NCI-H524 treated with DMSO at 0.1 percent for 48 hours (cell line): ENCODE data around the gene NFU1.
"Not testable (repeated sequence)": the region's sequence is repeated elsewhere in the genome, so short reads cannot be mapped to it uniquely, and the experiment has no call there.

Source experiments
- DNase-seq: peaks from one replicate; lab custom pipeline; 2025; lab: John Stamatoyannopoulos, UW

Gene NFU1

GRCh38 chr2:69387770-69388481 lies 49.3 kb downstream of the NFU1 start:
- DNase-seq = no peak

- peak; percentile 46 for DNase-seq
Observed at GRCh38 chr2:69386789-69387734, 50.2 kb downstream of the NFU1 start, which contains the start of gene GFPT1. Gene GFPT1 (minus strand): TSS chr2:69387227. CDS start chr2:69387071, 156 bp downstream.

- no peak for DNase-seq
Observed at GRCh38 chr2:69386360-69386759, 50.9 kb downstream of the NFU1 start.

DNA sequence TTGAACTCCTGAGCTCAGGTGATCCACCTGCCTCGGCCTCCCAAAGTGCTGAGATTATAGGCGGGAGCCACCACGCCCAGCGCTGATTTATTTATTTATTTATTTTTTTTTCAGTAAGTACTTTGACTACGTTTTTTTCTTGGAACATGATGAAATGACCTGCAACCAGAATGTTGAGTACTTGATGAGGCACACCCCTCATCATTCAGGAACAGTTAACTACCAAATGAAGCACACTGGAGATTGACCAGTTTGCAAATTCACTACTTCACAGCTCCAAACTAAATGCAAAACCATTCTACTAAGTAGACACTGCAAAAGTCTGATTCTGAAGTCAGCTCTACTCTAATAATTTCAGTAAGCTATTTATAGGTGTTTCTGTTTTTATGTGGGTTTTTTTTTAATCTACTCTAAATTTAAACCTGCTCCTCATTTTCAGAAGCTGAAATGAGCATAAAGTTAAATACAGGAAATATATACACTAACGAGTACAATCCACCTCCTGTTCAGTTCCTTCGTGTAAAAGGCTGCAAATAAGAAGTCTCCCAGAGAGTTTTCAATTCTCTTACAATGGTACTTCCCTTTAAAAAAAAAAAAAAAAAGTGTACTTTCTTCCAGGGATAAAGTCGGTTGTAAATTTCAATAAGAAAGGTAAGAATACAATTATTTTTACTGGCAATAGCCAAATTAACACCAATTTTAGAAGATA lies 51.6 kb downstream of the NFU1 start:
- DNase-seq = no peak

GRCh38 chr2:69384618-69385081 lies 52.6 kb downstream of the NFU1 start:
- DNase-seq = no peak

DNA sequence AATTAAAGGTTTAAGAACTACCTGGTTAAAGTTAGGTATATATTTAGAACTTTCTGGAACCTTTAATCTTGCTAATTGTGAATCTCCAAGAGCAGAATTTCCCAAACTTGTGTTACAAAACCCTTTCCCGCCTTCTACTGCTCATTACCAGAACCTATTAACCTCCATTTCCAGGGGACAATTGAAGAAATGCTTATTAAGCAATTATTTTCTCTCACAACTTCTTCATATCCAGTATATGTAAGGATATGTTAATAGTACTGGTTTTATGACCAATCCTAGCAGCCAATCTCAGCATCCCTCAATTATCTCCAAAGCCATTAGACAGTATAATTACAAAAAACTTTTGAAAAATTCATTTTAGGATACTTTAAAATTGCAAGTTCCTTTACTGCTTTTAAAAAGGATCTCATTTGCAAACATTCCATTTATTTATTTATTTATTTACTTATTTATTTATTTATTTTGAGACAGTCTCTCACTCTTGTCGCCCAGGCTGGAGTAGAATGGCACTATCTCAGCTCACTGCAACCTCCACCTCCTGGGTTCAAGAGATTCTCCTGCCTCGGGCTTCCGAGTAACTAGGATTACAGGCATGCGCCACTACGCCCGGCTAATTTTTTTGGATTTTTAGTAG lies 53.9 kb downstream of the NFU1 start:
- no peak for DNase-seq

GRCh38 chr2:69382547-69382946 lies 54.7 kb downstream of the NFU1 start:
- DNase-seq = no peak

- DNase-seq = no peak
Observed at GRCh38 chr2:69381337-69381737, 55.9 kb downstream of the NFU1 start.

DNA sequence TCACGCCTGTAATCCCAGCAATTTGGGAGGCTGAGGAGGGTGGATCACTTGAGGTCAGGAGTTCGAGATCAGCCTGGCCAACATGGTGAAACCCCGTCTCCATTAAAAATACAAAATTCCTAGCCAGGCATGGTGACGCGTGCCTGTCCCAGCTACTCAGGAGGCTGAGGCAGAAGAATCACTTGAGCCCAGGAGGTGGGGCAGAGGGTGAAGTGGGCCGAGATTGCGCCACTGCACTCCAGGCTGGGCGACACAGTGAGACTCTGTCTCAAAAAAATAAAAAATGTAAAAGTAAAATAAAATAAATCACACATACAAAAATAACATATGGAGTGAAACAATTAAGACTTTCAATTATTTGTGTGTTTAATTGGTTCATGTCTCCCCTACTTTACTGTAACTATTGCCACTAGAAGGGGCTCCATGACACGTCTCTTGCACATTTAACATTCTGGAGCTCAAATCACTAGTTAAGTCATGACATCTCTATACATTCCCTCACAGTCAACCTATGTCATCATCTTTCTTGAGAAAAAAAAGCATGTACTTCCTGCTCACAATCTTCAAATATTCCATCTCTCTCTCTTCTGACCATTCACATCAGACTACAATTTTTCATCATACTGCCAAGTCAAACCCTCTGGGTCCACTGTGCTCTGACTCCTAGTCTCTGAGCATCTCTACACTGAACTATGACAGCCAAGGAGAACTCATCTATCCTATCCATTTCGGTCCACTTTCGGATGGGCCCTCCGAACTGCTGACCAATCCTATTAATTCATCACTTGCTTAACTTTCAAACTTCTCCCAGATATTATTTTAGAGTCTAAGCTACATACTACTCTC lies 56.9 kb downstream of the NFU1 start:
- DNase-seq = no peak

DNA sequence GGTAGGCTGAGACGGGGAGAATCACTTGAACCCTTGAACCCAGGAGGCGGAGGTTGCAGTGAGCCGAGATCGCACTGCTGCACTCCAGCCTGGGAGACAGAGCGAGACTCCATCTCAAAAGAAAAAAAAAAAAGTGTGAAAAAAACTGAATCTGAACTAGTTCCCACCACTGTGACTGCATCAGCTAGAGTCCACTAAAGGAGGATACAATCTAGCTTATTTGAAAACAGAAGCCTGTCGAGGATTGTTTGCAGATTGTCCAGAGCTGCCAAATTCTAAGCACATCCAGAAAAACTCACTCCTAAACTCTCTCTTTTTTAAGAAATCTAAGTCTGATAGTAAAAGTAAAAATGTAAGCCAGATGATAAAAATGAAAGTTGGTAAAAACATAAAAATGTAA lies 60.8 kb downstream of the NFU1 start:
- DNase-seq = no peak

GRCh38 chr2:69375494-69376353 lies 61.5 kb downstream of the NFU1 start:
- DNase-seq = no peak

DNA sequence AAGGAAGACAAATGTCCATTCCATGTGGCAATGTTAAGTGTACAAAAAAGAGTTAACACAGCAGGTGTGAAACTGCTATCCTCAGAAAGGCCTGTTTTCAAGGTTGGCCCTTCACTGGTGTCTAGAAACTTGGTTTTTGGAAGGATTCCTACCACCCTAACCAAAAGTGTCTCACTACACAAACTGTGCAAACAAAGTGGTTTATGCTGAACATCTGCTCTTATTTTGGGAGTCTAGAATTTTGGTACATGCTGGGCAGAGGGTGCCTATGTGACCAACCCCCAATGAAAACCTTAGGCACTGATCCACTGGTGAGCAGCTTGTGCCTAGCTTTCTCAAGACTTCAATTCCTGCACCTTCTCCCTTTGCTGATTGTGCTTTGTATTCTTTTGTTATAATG lies 64.5 kb downstream of the NFU1 start:
- no peak for DNase-seq

- no peak for DNase-seq
Observed at GRCh38 chr2:69369802-69370201, 67.4 kb downstream of the NFU1 start.

DNA sequence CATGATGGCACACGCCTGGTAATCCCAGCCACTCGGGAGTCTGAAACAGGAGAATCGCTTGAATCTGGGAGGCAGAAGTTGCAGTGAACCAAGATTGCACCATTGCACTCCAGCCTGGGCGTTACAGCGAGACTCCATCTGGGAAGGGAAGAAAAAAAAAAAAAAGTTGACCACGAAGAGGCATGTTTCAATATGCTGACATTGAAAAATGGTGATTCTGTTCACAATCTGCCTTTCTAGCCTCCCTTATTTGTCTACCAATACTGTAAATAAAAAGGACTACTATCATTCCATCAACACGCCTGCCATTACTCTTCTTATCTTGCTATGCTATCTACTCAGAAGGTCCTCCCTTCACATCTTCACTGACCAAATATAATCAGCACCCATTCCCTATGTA lies 68.6 kb downstream of the NFU1 start:
- DNase-seq = no peak

GRCh38 chr2:69359371-69359770 lies 77.9 kb downstream of the NFU1 start:
- DNase-seq = no peak

- no peak for DNase-seq
Observed at GRCh38 chr2:69358914-69359313, 78.3 kb downstream of the NFU1 start.

DNA sequence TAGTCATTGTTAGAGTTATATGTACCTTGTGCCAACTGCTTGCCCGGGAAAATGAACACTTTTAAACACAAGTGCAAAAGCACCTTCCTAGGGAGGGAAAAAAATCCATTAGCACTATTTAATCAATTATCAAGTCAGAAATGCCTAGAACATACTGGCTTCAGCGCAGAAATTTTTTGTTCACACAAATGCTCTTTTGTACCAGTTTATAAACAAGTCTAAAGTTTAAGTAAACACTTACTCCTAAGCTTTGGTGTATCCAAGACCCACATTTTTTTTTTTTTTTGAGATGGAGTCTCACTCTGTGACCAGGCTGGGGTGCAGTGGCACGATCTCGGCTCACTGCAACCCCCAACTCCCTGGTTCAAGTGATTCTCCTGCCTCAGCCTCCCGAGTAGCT lies 80.8 kb downstream of the NFU1 start:
- no peak for DNase-seq

DNA sequence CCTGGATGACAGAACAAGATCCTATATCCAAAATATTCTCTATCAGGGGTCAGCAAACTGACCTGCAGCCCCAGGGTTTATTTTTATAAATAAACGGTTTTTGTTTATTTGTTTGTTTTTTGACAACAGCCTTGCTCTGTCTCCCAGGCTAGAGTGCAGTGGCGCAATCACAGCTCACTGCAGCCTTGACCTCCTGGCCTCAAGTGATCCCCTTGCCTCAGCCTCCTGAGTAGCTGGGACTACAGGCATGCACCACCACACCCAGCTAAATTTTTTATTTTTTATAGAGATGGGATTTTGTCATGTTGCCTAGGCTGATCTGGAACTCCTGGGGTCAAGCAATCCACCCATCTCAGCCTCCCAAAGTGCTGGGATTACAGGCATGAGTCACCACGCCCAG lies 82.3 kb downstream of the NFU1 start:
- DNase-seq = not testable (repeated sequence)

- DNase-seq = no peak
Observed at GRCh38 chr2:69353360-69353759, 83.9 kb downstream of the NFU1 start.

DNA sequence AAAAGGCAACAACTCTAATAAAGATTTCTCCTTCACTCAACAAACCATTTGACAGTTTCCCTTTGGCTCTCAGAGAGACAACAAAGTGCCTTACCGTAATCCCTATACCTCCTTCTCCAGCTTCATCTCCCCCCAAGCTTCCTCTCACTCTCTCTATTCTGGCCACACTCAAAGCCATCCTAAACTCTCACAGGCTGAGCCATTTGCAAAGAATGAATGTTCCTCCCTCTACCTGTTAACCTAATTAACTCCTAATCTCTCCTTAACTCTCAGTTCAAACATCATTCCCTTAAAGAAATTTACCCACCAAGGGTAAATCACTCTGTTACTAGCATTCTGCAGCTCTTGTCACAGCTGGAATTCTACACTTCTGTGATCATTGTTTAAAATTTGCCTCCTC lies 88.5 kb downstream of the NFU1 start:
- no peak for DNase-seq
